B cell (primary cell): ENCODE results near the gene IGFN1. TPM values are rescaled to one million over a fixed set of nuclear protein-coding genes. Genes with fewer than 3 reads are reported as not detected.

ENCODE experiments used
- ATAC-seq: fragments of 200-7000 bp; cut with Tn5 transposase; one replicate; pipeline ENCODE4 v1.10.0; 2021; ENCODE audit warnings: low read depth, mild to moderate bottlenecking, moderate number of reproducible peaks, moderate library complexity
- CTCF ChIA-PET: fragments of 350-600 bp; sonication (Branson Sonifier 250); formaldehyde crosslinking; loops from one replicate; lab custom pipeline; 2021; ENCODE audit warnings: antibody characterized with exemption, inconsistent platforms; lab: Charles Lee
- POLR2A ChIA-PET: fragments of 350-600 bp; sonication (Branson Sonifier 250); formaldehyde crosslinking; loops from one replicate; lab custom pipeline; 2021; ENCODE audit warnings: antibody characterized with exemption; lab: Charles Lee
- DNase-seq: peaks from one replicate; pipeline ENCODE4 v3.0.0; 2013
- H2AFZ ChIP-seq: 2 replicates; pipeline ENCODE4 v1.6.1; 2012; ENCODE audit warnings: mild to moderate bottlenecking, low read depth, low read length; ENCODE audit not compliant: insufficient read depth, poor library complexity, severe bottlenecking
- H3K27ac ChIP-seq, 2 donors: 1 replicate in 1 of 2; 2 replicates in 1 of 2; pipeline ENCODE4 v1.5.1; 2012 to 2013; ENCODE audit warnings: low read length in 2 of 2, mild to moderate bottlenecking in 2 of 2, moderate library complexity in 1 of 2
- H3K27me3 ChIP-seq, 4 experiments: fragments of 200-600 bp in 1 of 4; sonication (generic) in 1 of 4; replicated peaks in 1 of 4; 1 replicate in 2 of 4; 2 replicates in 2 of 4; pipeline versions ENCODE4 v1.6.1 to v1.7.0; 2013 to 2016; ENCODE audit warnings: low read length in 3 of 4, mild to moderate bottlenecking in 2 of 4, mixed read lengths in 1 of 4, moderate library complexity in 1 of 4; ENCODE audit not compliant: insufficient read depth in 4 of 4, control insufficient read depth in 3 of 4; ENCODE audit errors: control extremely low read depth in 1 of 4
- H3K36me3 ChIP-seq, 2 experiments: replicated peaks in 1 of 2; 1 replicate in 1 of 2; 2 replicates in 1 of 2; pipeline versions ENCODE4 v1.6.1 to v1.7.1; 2013; ENCODE audit warnings: low read length in 1 of 2; ENCODE audit not compliant: insufficient read depth in 2 of 2, control insufficient read depth in 1 of 2; ENCODE audit errors: control extremely low read depth in 1 of 2, extremely low read depth in 1 of 2
- H3K4me1 ChIP-seq, 2 donors: fragments of 200-600 bp in 1 of 2; sonication (generic) in 1 of 2; 1 replicate in 1 of 2; 2 replicates in 1 of 2; pipeline versions ENCODE4 v1.5.1 to v1.6.1; 2013 to 2017; ENCODE audit warnings: low read length in 2 of 2; ENCODE audit not compliant: control insufficient read depth in 2 of 2, insufficient read depth in 2 of 2
- H3K4me2 ChIP-seq: replicated peaks from 2 replicates; pipeline ENCODE3; 2012; ENCODE audit warnings: mild to moderate bottlenecking, low read depth, low read length; ENCODE audit not compliant: poor library complexity, severe bottlenecking
- H3K4me3 ChIP-seq, 5 experiments: fragments of 200-600 bp in 1 of 5; sonication (generic) in 1 of 5; 1 replicate in 3 of 5; 2 replicates in 2 of 5; pipeline versions ENCODE4 v1.5.1 to v1.7.0; 2011 to 2016; ENCODE audit warnings: low read length in 4 of 5, mild to moderate bottlenecking in 4 of 5, low read depth in 2 of 5, control low read depth in 1 of 5, moderate library complexity in 1 of 5; ENCODE audit not compliant: insufficient read depth in 1 of 5; ENCODE audit errors: control extremely low read depth in 1 of 5, extremely low read depth in 1 of 5
- H3K79me2 ChIP-seq: fragments of 200-600 bp; sonication (generic); one replicate; pipeline ENCODE4 v1.6.0; 2016; ENCODE audit warnings: low read length; ENCODE audit not compliant: control insufficient read depth, insufficient read depth
- H3K9ac ChIP-seq: fragments of 200-600 bp; sonication (generic); 2 replicates; pipeline ENCODE4 v1.6.1; 2017; ENCODE audit warnings: mild to moderate bottlenecking, low read length, moderate library complexity
- H3K9me3 ChIP-seq, 3 donors: one replicate each; pipeline versions ENCODE4 v1.6.1 to v1.7.1; 2013; ENCODE audit warnings: low read length in 2 of 3; ENCODE audit not compliant: control insufficient read depth in 2 of 3, insufficient read depth in 1 of 3; ENCODE audit errors: control extremely low read depth in 1 of 3
- H4K20me1 ChIP-seq: 2 replicates; pipeline ENCODE4 v1.6.0; 2012; ENCODE audit warnings: mild to moderate bottlenecking, low read length; ENCODE audit not compliant: insufficient read depth, control insufficient read depth, poor library complexity, severe bottlenecking
- H3K27ac Mint-ChIP-seq: one replicate; pipeline ENCODE4 v1.8.0; 2021; ENCODE audit warnings: mixed read lengths
- H3K27me3 Mint-ChIP-seq: one replicate; pipeline ENCODE4 v1.8.0; 2021; ENCODE audit warnings: mixed read lengths
- H3K4me1 Mint-ChIP-seq: one replicate; pipeline ENCODE4 v1.8.0; 2021; ENCODE audit warnings: mixed read lengths
- H3K4me3 Mint-ChIP-seq: one replicate; pipeline ENCODE4 v1.8.0; 2021; ENCODE audit warnings: mixed read lengths
- H3K9me3 Mint-ChIP-seq: one replicate; pipeline ENCODE4 v1.8.0; 2022; ENCODE audit warnings: mixed read lengths; ENCODE audit not compliant: insufficient read depth
- CTCF ChIP-seq: fragments of 200-600 bp; IDR thresholded peaks from one replicate; pipeline ENCODE4 v1.8.0; 2022; ENCODE audit warnings: antibody characterized with exemption, mild to moderate bottlenecking
- EZH2 ChIP-seq: IDR thresholded peaks from 2 replicates; pipeline ENCODE4 v1.6.1; 2012; ENCODE audit warnings: borderline replicate concordance, low read depth, mild to moderate bottlenecking, moderate library complexity, low read length; ENCODE audit not compliant: insufficient read depth, poor library complexity, severe bottlenecking
- WGBS: methylation state at CpG from one replicate; pipeline ENCODE4 v1.1.5; 2013; ENCODE audit warnings: missing lambda C conversion rate; ENCODE audit not compliant: insufficient coverage; 5-methylcytosine and 5-hydroxymethylcytosine counted together
- intact Hi-C: fragments of 100-400 bp; cut with micrococcal nuclease; formaldehyde crosslinking; loops from one replicate; pipeline ENCODE4 v1.10.0; 2022
- polyA plus RNA-seq: library from polyadenylated mRNA; depleted of rRNA; stranded (reverse); fragments of >200 nt; gene quantifications from 2 replicates; pipeline ENCODE4 v1.2.3, GENCODE V29; 2012
- total RNA-seq, 2 donors: library from RNA; stranded (reverse); fragments of 120-200 nt in 1 of 2; gene quantifications; 1 replicate in 1 of 2; 2 replicates in 1 of 2; pipeline versions ENCODE4 v1.2.3 to v1.2.4, GENCODE V29; 2013 to 2022

IGFN1 gene
- total and polyA plus RNA-seq, 2 donors (not counting 1 experiment from before 2014, with no cell fraction given) = not detected

GRCh38 chr1:201219481-201220387 lies 29.1 kb downstream of the IGFN1 start:
- no peak for TF ChIP-seq EZH2
- no peak for TF ChIP-seq CTCF
- no peaks in the 10 kb centered on the region for H3K4me1 ChIP-seq
- no peaks in the 10 kb centered on the region for H3K9me3 ChIP-seq
- no peak overlapping the region for H3K4me3 Mint-ChIP-seq
- peaks cover 7% of the 10 kb centered on the region for H3K27me3 Mint-ChIP-seq
- H4K20me1 ChIP-seq = no peaks in the 10 kb centered on the region
- no peaks in the 10 kb centered on the region for H3K27me3 ChIP-seq
- no peak overlapping the region for H3K9ac ChIP-seq
- no peaks in the 10 kb centered on the region for H3K36me3 ChIP-seq
- no peak overlapping the region for H2AFZ ChIP-seq
- H3K9me3 Mint-ChIP-seq = no peaks in the 10 kb centered on the region
- H3K79me2 ChIP-seq = no peaks in the 10 kb centered on the region
- no peak overlapping the region for H3K4me3 ChIP-seq
- POLR2A ChIA-PET = no interaction called here
- CTCF ChIA-PET = interaction anchor here (0.7 to 0.9 kb wide), 2 partner anchors 69 to 1612 kb away, joined by 3 read pairs; no protein-coding TSS in a partner anchor
- H3K4me2 ChIP-seq = no peak overlapping the region
- no peak for DNase-seq
- 89% methylated on average over 7 of the region's 7 CpGs for WGBS
- no peak overlapping the region for H3K27ac ChIP-seq
- no peaks in the 10 kb centered on the region for H3K4me1 Mint-ChIP-seq
- intact Hi-C loops = no loop called here
- no peak overlapping the region for H3K27ac Mint-ChIP-seq
- ATAC-seq = no peak

DNA sequence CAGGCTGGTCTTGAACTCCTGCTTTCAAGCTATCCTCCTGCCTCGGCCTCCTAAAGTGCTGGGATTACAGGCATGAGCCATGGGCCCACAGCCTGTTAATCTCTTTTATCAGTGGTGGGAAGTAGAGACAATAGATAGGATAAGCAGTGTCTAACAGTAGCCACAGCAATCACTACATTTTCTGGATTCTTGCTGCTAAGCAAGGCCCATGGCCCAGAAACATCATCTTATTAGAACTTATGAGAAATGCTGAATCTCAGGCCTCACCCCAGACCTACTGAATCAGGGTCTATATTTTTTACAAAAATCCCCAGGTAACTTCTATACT lies 29.7 kb downstream of the IGFN1 start:
- Mint-ChIP-seq H3K4me3 (no peak overlapping the region), H3K27me3 (peaks cover 9% of the 10 kb centered on the region), H3K4me1 (no peaks in the 10 kb centered on the region), H3K27ac (no peak overlapping the region), H3K9me3 (no peaks in the 10 kb centered on the region)
- CTCF ChIA-PET = interaction anchor here (0.6 kb wide), 1 partner anchor 489 kb away, joined by 3 read pairs; no protein-coding TSS in a partner anchor
- DNase-seq (no peak), ATAC-seq (no peak)
- WGBS = no CpG with 5 or more reads among the region's 1 CpG
- TF ChIP-seq EZH2 = no peak
- no peak for TF ChIP-seq CTCF
- Histone ChIP-seq H3K9ac (no peak overlapping the region), H3K79me2 (no peaks in the 10 kb centered on the region), H4K20me1 (no peaks in the 10 kb centered on the region), H2AFZ (no peak overlapping the region), H3K9me3 (no peaks in the 10 kb centered on the region), H3K27ac (no peak overlapping the region), H3K4me2 (no peak overlapping the region), H3K27me3 (no peaks in the 10 kb centered on the region), H3K36me3 (no peaks in the 10 kb centered on the region), H3K4me3 (no peak overlapping the region), H3K4me1 (no peaks in the 10 kb centered on the region)
- intact Hi-C loops = no loop called here
- POLR2A ChIA-PET = no interaction called here
